Endodermal cell (in vitro differentiated cells): ENCODE data around the gene RHBDL1. TPM values are rescaled to one million over a fixed set of nuclear protein-coding genes. Genes with fewer than 3 reads are reported as not detected.

Source experiments
- DNase-seq: peaks from one replicate; pipeline ENCODE4 v3.0.0-alpha.2; 2017
- H3K27ac ChIP-seq: 2 replicates; pipeline ENCODE4 v1.5.1; 2013; ENCODE audit warnings: mild to moderate bottlenecking, low read depth, low read length, moderate library complexity
- H3K27me3 ChIP-seq: 2 replicates; pipeline ENCODE4 v1.6.1; 2013; ENCODE audit warnings: mild to moderate bottlenecking, low read length, moderate library complexity; ENCODE audit not compliant: insufficient read depth, control insufficient read depth, poor library complexity, severe bottlenecking
- H3K36me3 ChIP-seq: 2 replicates; pipeline ENCODE4 v1.7.0; 2013; ENCODE audit warnings: mild to moderate bottlenecking, low read length, moderate library complexity; ENCODE audit not compliant: control insufficient read depth, insufficient read depth
- H3K4me1 ChIP-seq: one replicate; pipeline ENCODE4 v1.7.0; 2013; ENCODE audit warnings: low read length; ENCODE audit not compliant: control insufficient read depth, insufficient read depth
- H3K4me3 ChIP-seq: 2 replicates; pipeline ENCODE4 v1.5.1; 2013; ENCODE audit warnings: mild to moderate bottlenecking, low read length, moderate library complexity
- H3K9ac ChIP-seq: 2 replicates; pipeline ENCODE4 v1.6.1; 2013; ENCODE audit warnings: mild to moderate bottlenecking, low read length, moderate library complexity; ENCODE audit not compliant: poor library complexity, severe bottlenecking; ENCODE audit errors: extremely low read depth
- H3K9me3 ChIP-seq: 2 replicates; pipeline ENCODE4 v1.6.1; 2013; ENCODE audit warnings: mild to moderate bottlenecking, low read length, moderate library complexity; ENCODE audit not compliant: control insufficient read depth
- H3K27ac Mint-ChIP-seq: 2 replicates; pipeline ENCODE4 v1.8.0; 2020; ENCODE audit warnings: mixed read lengths
- H3K27me3 Mint-ChIP-seq: 2 replicates; pipeline ENCODE4 v1.8.0; 2021; ENCODE audit warnings: mild to moderate bottlenecking, mixed read lengths; ENCODE audit not compliant: insufficient read depth
- H3K36me3 Mint-ChIP-seq: 2 replicates; pipeline ENCODE4 v1.8.0; 2020; ENCODE audit warnings: low read depth, mixed read lengths
- H3K4me1 Mint-ChIP-seq: 2 replicates; pipeline ENCODE4 v1.8.0; 2020; ENCODE audit warnings: mixed read lengths
- H3K4me3 Mint-ChIP-seq: 2 replicates; pipeline ENCODE4 v1.8.0; 2020; ENCODE audit warnings: mild to moderate bottlenecking, moderate library complexity, mixed read lengths
- H3K9me3 Mint-ChIP-seq: 2 replicates; pipeline ENCODE4 v1.8.0; 2020; ENCODE audit warnings: mild to moderate bottlenecking, mixed read lengths
- WGBS, 2 experiments: methylation state at CpG; one replicate each; pipeline versions ENCODE4 v1.1.5 to v1.1.7; 2013; ENCODE audit warnings: missing lambda C conversion rate in 2 of 2, mixed read lengths in 1 of 2; ENCODE audit not compliant: insufficient coverage in 1 of 2, insufficient read length in 1 of 2; 5-methylcytosine and 5-hydroxymethylcytosine counted together
- total RNA-seq, 2 donors: library from RNA; stranded (reverse); fragmentation: NEBNext Ultra II Directional in 1 of 2; extraction: Animal tissue kit (Norgen Biotek cat#: 25700) in 1 of 2; gene quantifications; 2 replicates in 1 of 2; 3 replicates in 1 of 2; pipeline ENCODE4 v1.2.1, GENCODE V29; 2021
- TF ChIP-seq, protein P1 (sequence below): fragments of 200-600 bp; sonication (generic); conservative IDR thresholded peaks from 2 replicates; pipeline ENCODE4 v1.5.0; 2021; ENCODE audit warnings: antibody characterized with exemption, mild to moderate bottlenecking

RHBDL1 gene
- total RNA-seq, 2 donors from 2014 or later: 3.7 to 5.1 TPM

GRCh38 chr16:671353-672131 lies 3.9 kb upstream of the RHBDL1 start:
- no peaks in the 10 kb centered on the region for H3K9me3 Mint-ChIP-seq
- H3K27ac ChIP-seq: no peak overlapping the region
- H3K9me3 ChIP-seq: no peaks in the 10 kb centered on the region
- peaks cover 40% of the 10 kb centered on the region for H3K36me3 ChIP-seq
- no peak overlapping the region for H3K9ac ChIP-seq
- H3K4me1 ChIP-seq: peaks cover 4% of the 10 kb centered on the region
- 95% methylated on average over 20 to 40 of the region's 40 CpGs for WGBS, 2 experiments
- H3K27ac Mint-ChIP-seq: no peak overlapping the region
- TF ChIP-seq, protein P1, sequence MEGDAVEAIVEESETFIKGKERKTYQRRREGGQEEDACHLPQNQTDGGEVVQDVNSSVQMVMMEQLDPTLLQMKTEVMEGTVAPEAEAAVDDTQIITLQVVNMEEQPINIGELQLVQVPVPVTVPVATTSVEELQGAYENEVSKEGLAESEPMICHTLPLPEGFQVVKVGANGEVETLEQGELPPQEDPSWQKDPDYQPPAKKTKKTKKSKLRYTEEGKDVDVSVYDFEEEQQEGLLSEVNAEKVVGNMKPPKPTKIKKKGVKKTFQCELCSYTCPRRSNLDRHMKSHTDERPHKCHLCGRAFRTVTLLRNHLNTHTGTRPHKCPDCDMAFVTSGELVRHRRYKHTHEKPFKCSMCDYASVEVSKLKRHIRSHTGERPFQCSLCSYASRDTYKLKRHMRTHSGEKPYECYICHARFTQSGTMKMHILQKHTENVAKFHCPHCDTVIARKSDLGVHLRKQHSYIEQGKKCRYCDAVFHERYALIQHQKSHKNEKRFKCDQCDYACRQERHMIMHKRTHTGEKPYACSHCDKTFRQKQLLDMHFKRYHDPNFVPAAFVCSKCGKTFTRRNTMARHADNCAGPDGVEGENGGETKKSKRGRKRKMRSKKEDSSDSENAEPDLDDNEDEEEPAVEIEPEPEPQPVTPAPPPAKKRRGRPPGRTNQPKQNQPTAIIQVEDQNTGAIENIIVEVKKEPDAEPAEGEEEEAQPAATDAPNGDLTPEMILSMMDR: no peak
- DNase-seq: no peak
- no peaks in the 10 kb centered on the region for H3K27me3 Mint-ChIP-seq
- peaks cover 9% of the 10 kb centered on the region for H3K4me1 Mint-ChIP-seq
- no peaks in the 10 kb centered on the region for H3K27me3 ChIP-seq
- peaks cover 18% of the 10 kb centered on the region for H3K36me3 Mint-ChIP-seq
- H3K4me3 Mint-ChIP-seq: no peak overlapping the region
- no peak overlapping the region for H3K4me3 ChIP-seq

GRCh38 chr16:672371-672770 lies 3.1 kb upstream of the RHBDL1 start:
- Histone ChIP-seq H3K9ac (no peak overlapping the region), H3K4me3 (no peak overlapping the region), H3K27me3 (no peaks in the 10 kb centered on the region), H3K27ac (no peak overlapping the region), H3K9me3 (no peaks in the 10 kb centered on the region), H3K4me1 (peaks cover 3% of the 10 kb centered on the region), H3K36me3 (peaks cover 40% of the 10 kb centered on the region)
- 94 to 98% methylated on average over 13 to 19 of the region's 19 CpGs for WGBS, 2 experiments
- no peak overlapping the region for H3K27ac Mint-ChIP-seq
- TF ChIP-seq, protein P1: no peak
- DNase-seq: no peak
- H3K27me3 Mint-ChIP-seq: no peaks in the 10 kb centered on the region
- no peaks in the 10 kb centered on the region for H3K9me3 Mint-ChIP-seq
- peaks cover 9% of the 10 kb centered on the region for H3K4me1 Mint-ChIP-seq
- H3K4me3 Mint-ChIP-seq: no peak overlapping the region
- H3K36me3 Mint-ChIP-seq: peaks cover 18% of the 10 kb centered on the region

- no peak for DNase-seq
- Mint-ChIP-seq H3K27ac (no peak overlapping the region), H3K9me3 (no peaks in the 10 kb centered on the region), H3K27me3 (no peaks in the 10 kb centered on the region), H3K4me1 (peaks cover 6% of the 10 kb centered on the region), H3K4me3 (no peak overlapping the region), H3K36me3 (peaks cover 16% of the 10 kb centered on the region)
- Histone ChIP-seq H3K36me3 (peaks cover 40% of the 10 kb centered on the region), H3K4me3 (no peak overlapping the region), H3K27me3 (no peaks in the 10 kb centered on the region), H3K9ac (no peak overlapping the region), H3K9me3 (no peaks in the 10 kb centered on the region), H3K27ac (no peak overlapping the region), H3K4me1 (no peaks in the 10 kb centered on the region)
- TF ChIP-seq, protein P1: no peak
- WGBS, 2 experiments: 97 to 98% methylated on average over 20 to 21 of the region's 21 CpGs
Measured at GRCh38 chr16:672851-673250, 2.6 kb upstream of the RHBDL1 start.
